GM12878 (cell line): ENCODE measurements around the gene DSE. TPM values are rescaled to one million over a fixed set of nuclear protein-coding genes. Genes with fewer than 3 reads are reported as not detected.

Experiments
- ATAC-seq: fragments of 200-7000 bp; cut with Tn5 transposase; 3 replicates; pipeline ENCODE4 v1.9.1; 2020; ENCODE audit warnings: mild to moderate bottlenecking, moderate library complexity
- BruUV-seq: library from RNA; stranded (reverse); fragments of 400-500 nt; replicated peaks from 2 replicates; lab custom pipeline; 2021; lab: Mats Ljungman, UMichigan
- CTCF ChIA-PET: fragments of 300-600 bp; sonication (Branson Sonifier 250); formaldehyde crosslinking; extraction: SDS; loops from one replicate; lab custom pipeline; 2021; ENCODE audit warnings: inconsistent platforms; lab: Yijun Ruan, JAX
- POLR2A ChIA-PET: fragments of 350-600 bp; formaldehyde crosslinking; extraction: SDS; loops from one replicate; lab custom pipeline; 2021; ENCODE audit warnings: inconsistent platforms; lab: Charles Lee
- RAD21 ChIA-PET: fragments of 300-600 bp; sonication (Branson Sonifier 250); formaldehyde crosslinking; loops from one replicate; lab custom pipeline; 2023; ENCODE audit warnings: antibody characterized with exemption; ENCODE audit not compliant: unreplicated experiment; lab: Charles Lee
- SMC1A ChIA-PET: fragments of 300-600 bp; sonication (Branson Sonifier 250); formaldehyde crosslinking; loops from one replicate; lab custom pipeline; 2023; ENCODE audit not compliant: unreplicated experiment, uncharacterized antibody; lab: Charles Lee
- DNase-seq: peaks from one replicate; pipeline ENCODE4 v3.0.0-alpha.2; 2011; ENCODE audit warnings: low read depth, low spot score
- FAIRE-seq: peaks from 3 replicates; lab custom pipeline; 2011; peaks lifted over from hg19 to GRCh38; lab: Jason Lieb, UNC
- H2AFZ ChIP-seq: 2 replicates; pipeline ENCODE4 v1.6.0; 2011; ENCODE audit warnings: low read depth, low read length, control low read depth; ENCODE audit not compliant: control insufficient read depth
- H3K27ac ChIP-seq: 2 replicates; pipeline ENCODE4 v1.5.1; 2011; ENCODE audit warnings: control low read depth; ENCODE audit not compliant: control insufficient read depth, insufficient read depth
- H3K27me3 ChIP-seq, 2 experiments: replicated peaks in 1 of 2; 2 replicates each; pipeline versions ENCODE4 v1.6.0 to v1.6.1; 2011; ENCODE audit warnings: low read length in 1 of 2; ENCODE audit not compliant: control insufficient read depth in 2 of 2, insufficient read depth in 2 of 2
- H3K36me3 ChIP-seq, 2 experiments: 2 replicates each; pipeline ENCODE4 v1.5.1; 2011; ENCODE audit warnings: low read length in 1 of 2; ENCODE audit not compliant: control insufficient read depth in 2 of 2, insufficient read depth in 2 of 2
- H3K4me1 ChIP-seq: 2 replicates; pipeline ENCODE4 v1.6.1; 2011; ENCODE audit warnings: mild to moderate bottlenecking, low read length, moderate library complexity, mixed read lengths; ENCODE audit not compliant: control insufficient read depth, insufficient read depth
- H3K4me2 ChIP-seq: 2 replicates; pipeline ENCODE4 v1.6.0; 2011; ENCODE audit warnings: control low read depth; ENCODE audit not compliant: control insufficient read depth, insufficient read depth
- H3K4me3 ChIP-seq: fragments of 200-600 bp; sonication (generic); 2 replicates; pipeline ENCODE4 v1.5.1; 2016
- H3K79me2 ChIP-seq: 2 replicates; pipeline ENCODE4 v1.6.0; 2011; ENCODE audit warnings: low read length; ENCODE audit not compliant: control insufficient read depth, insufficient read depth
- H3K9ac ChIP-seq: 2 replicates; pipeline ENCODE4 v1.8.0; 2011; ENCODE audit warnings: low read length, control low read depth, mixed read lengths; ENCODE audit not compliant: control insufficient read depth, insufficient read depth
- H3K9me3 ChIP-seq: replicated peaks from 3 replicates; pipeline ENCODE4 v1.5.1; 2011; ENCODE audit warnings: mild to moderate bottlenecking, low read length; ENCODE audit not compliant: control insufficient read depth, insufficient read depth
- H4K20me1 ChIP-seq: 2 replicates; pipeline ENCODE4 v1.6.0; 2011; ENCODE audit not compliant: control insufficient read depth, insufficient read depth
- CHD4 ChIP-seq: fragments of 200-600 bp; sonication (generic); IDR thresholded peaks from 2 replicates; pipeline ENCODE4 v1.6.1; 2016; ENCODE audit warnings: mild to moderate bottlenecking
- RAD21 ChIP-seq: IDR thresholded peaks from 2 replicates; pipeline ENCODE4 v1.6.1; 2011; ENCODE audit warnings: mild to moderate bottlenecking, low read depth, low read length, moderate library complexity; ENCODE audit not compliant: insufficient read depth
- RELB ChIP-seq: fragments of 450-650 bp; IDR thresholded peaks from 2 replicates; pipeline ENCODE4 v1.6.1; 2017; ENCODE audit warnings: low read depth, mild to moderate bottlenecking, moderate library complexity
- TBL1XR1 ChIP-seq: IDR thresholded peaks from 2 replicates; pipeline ENCODE4 v1.6.1; 2012; ENCODE audit warnings: low read depth, low read length, improper control_type of control experiment
- USF1 ChIP-seq: IDR thresholded peaks from 2 replicates; pipeline ENCODE4 v1.6.1; 2011; ENCODE audit warnings: borderline replicate concordance, low read depth, mild to moderate bottlenecking, moderate library complexity, mixed read lengths, low read length; ENCODE audit not compliant: insufficient read depth; ENCODE audit errors: extremely low read length
- ZNF274 ChIP-seq: IDR thresholded peaks from one replicate; pipeline ENCODE4 v1.8.0; 2011; ENCODE audit not compliant: insufficient read length, insufficient read depth
- WGBS: methylation state at CpG from one replicate; pipeline ENCODE4 v1.1.6; 2016; ENCODE audit warnings: low lambda C conversion rate; ENCODE audit not compliant: insufficient replicate concordance, insufficient coverage; ENCODE audit errors: missing lambda C conversion rate; 5-methylcytosine and 5-hydroxymethylcytosine counted together
- in situ Hi-C: fragments of 300-500 bp; cut with MboI; formaldehyde crosslinking; loops from 9 replicates; pipeline ENCODE4 v1.14.3; 2018; ENCODE audit warnings: mixed read lengths
- intact Hi-C: fragments of 100-400 bp; cut with micrococcal nuclease; formaldehyde crosslinking; loops from one replicate; pipeline ENCODE4 v1.14.2; 2022; ENCODE audit not compliant: unreplicated experiment
- polyA plus RNA-seq, 11 experiments: library from polyadenylated mRNA; depleted of rRNA in 4 of 11; unstranded in 6 of 11; stranded (reverse) in 5 of 11; fragments of >200 nt; fragmentation: Nextera tagmentation in 4 of 11; fragmentation: Illumina TruSeq in 1 of 11; extraction: Ambion mirVana in 4 of 11; extraction: Trizol in 1 of 11; gene quantifications; 1 replicate in 1 of 11; 2 replicates in 10 of 11; pipeline versions ENCODE4 v1.2.1 to v1.2.3, GENCODE V29; 2011 to 2016; ENCODE audit warnings: inconsistent platforms in 2 of 11, missing spikeins in 2 of 11, low read depth in 1 of 11
- total RNA-seq, 4 experiments: library from RNA; depleted of rRNA in 3 of 4; stranded (reverse); fragments of >200 nt in 3 of 4; fragmentation: Illumina TruSeq in 1 of 4; extraction: Trizol in 1 of 4; gene quantifications; 2 replicates each; pipeline versions ENCODE4 v1.2.1 to v1.2.3, GENCODE V29; 2013 to 2021

Gene DSE
- total and polyA plus RNA-seq, 10 of the 15 experiments (the other 5 are each of a cell fraction or from before 2014, with no cell fraction given) = 12.6 to 76.4 (median 43.0) TPM

GRCh38 chr6:116472706-116473105 is 102.0 kb downstream of the DSE start:
- Histone ChIP-seq H4K20me1 (no peaks in the 10 kb centered on the region), H3K4me1 (peaks cover 11% of the 10 kb centered on the region; the same call in 1 of the 2 replicates), H3K4me2 (no peak overlapping the region), H3K79me2 (no peaks in the 10 kb centered on the region), H3K27ac (no peak overlapping the region), H2AFZ (no peak overlapping the region), H3K36me3 (no peaks in the 10 kb centered on the region), H3K9me3 (no peaks in the 10 kb centered on the region), H3K4me3 (no peak overlapping the region), H3K27me3 (no peaks in the 10 kb centered on the region; a peak in 2 of 4 replicates), H3K9ac (no peak overlapping the region)
- FAIRE-seq (no peak), DNase-seq (no peak), ATAC-seq (no peak)
- ChIA-PET SMC1A (no interaction called here), CTCF (interaction anchor here (0.9 to 1.3 kb wide), 2 partner anchors 11 to 24 kb away, joined by 3 read pairs; no protein-coding TSS in a partner anchor), POLR2A (interaction anchor here (0.5 kb wide), 1 partner anchor 258 kb away, joined by 3 read pairs; no protein-coding TSS in a partner anchor), RAD21 (interaction anchor here (0.9 kb wide), 1 partner anchor 86 kb away, joined by 3 read pairs; no protein-coding TSS in a partner anchor)
- TF ChIP-seq ZNF274 (no peak), TBL1XR1 (no peak), CHD4 (no peak), RELB (no peak), RAD21 (no peak), USF1 (no peak)
- in situ Hi-C loops (no loop called here), intact Hi-C loops (no loop called here)
- BruUV-seq = no TSS peak
- 75% methylated on average over 3 of the region's 3 CpGs for WGBS
